SH-SY5Y (cell line): ENCODE results near the gene PNPLA5.

Experiments used
- GATA2 ChIP-seq: IDR thresholded peaks from 2 replicates; pipeline ENCODE4 v1.6.1; 2011; ENCODE audit warnings: mild to moderate bottlenecking, low read depth, low read length
- GATA3 ChIP-seq: IDR thresholded peaks from 2 replicates; pipeline ENCODE4 v1.6.1; 2011; ENCODE audit warnings: low read depth, mild to moderate bottlenecking, low read length, moderate library complexity

PNPLA5 gene

DNA sequence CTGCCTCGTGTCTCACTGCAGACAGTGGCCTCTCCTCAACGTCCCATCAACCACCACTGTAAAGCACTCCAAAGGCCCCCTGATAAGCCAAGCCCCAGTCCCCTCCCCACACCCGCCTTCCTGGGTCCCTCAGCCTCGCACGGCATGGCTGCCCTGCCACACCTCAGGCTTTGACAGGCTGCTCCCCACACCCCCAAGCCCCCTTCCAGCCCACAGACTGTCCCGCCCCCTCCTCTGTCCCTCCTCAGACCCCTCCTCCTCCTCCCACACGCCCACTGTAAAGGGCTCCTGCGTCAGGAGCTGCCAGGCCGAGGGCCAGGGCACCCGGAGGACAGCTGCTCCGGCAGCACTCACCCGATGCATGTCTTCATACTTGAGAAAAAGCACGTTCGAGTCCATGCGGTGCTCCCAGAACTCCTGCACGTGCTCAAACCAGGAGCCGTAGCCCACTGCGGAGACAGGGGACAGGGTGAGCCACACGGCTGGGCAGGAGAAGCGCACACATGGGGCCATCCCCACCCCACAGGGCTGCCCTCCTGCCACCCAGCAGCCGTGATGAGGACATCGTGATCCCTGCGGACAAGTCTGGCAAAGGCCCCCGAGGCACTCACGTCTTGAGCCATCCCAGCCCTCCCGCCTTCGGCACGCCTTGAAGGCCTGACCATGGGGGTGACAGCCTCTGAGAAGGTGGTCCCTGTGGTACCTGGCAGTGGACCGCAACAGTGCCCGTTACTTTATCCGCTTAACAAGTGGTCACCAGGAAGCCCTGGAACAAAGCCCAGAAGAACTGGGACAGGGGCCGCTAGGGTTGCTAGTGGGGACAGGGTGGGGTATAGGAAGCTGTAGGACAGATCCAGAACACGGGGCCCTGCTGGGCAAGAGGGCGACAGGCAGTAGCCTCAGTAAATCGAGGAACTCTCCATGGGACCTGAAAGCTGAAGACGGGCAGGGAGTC lies 58.2 kb downstream of the PNPLA5 start:
- TF ChIP-seq GATA3: no peak
- no peak for TF ChIP-seq GATA2

DNA sequence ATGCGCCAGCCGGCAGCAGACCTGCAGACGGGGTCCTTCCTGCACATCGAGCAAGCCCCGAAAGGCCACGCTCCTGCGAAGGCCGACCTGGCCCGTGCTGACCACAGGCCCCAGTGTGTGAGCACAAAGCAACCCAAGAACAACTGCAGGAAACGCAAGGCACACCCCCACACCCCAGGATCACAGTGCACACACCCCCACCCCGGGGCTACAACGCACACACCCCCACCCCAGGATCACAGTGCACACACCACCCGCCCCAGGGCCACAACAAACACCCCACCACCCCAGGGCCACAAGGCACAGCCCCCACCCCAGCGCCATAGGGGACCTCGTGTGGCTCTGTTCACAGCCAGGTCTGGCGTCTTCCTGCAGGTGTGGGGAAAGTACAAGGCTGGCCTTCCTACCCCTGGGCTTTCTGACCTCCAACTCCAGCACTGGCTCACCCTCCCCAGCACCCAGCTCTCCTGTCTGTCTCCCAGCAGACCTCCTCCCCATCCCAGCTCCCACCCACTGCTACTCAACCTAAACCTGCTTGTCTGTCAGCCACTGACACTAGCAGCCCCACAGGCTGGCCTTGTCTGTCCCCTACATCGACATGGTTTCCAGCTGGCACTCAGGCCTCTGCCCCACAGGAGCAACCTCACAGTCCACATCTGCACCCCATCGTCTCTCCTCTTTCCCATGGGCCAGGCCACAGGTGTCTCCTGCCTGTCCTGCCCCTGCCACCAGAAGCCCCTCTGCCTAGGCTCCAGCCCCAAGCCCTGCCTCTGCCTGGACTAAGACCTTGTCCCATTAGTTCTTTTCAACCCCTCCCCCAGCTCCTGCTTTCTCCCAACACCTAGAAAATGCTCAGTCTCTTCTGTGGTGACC lies 59.2 kb downstream of the PNPLA5 start:
- TF ChIP-seq GATA2 (no peak), GATA3 (no peak)

DNA sequence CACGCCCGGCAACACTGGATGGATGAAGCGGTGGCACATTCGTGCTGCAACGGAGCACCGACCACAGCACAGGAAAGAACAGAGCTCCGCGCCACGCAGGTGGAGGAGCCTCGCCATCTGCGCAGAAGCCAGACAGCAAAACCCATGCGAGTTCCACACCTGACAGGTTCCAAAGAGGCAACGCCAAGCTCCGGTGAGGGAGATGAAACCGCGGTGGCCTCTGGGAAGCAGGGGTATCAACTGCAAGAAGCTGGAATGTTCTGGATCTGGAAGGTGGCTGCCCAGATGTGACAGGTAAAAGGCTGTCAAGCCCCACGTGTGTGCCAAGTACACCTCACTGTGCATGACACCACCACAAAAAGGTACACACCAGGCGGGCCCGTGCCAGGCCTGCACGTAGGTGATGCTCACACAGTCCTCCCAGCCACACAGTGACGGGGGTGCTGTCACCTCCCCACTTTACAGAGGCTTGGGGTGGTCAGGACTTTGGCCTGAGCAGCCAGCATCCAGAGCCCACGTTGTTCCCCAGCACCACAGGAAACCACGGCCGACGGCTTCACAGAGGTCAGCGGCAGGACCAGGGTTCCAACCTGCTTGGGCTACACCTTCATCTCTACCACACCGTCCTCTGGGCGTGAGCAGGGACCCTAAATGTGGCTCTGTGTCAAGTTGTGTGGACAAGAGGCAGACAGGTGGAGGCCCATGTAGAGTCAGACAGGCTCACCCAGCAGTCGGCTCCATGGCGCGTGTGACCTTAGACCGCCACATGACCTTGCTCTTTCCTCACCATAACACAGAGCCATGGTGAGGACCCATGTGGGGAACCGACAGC lies 60.0 kb downstream of the PNPLA5 start:
- TF ChIP-seq GATA3 (no peak), GATA2 (no peak)

DNA sequence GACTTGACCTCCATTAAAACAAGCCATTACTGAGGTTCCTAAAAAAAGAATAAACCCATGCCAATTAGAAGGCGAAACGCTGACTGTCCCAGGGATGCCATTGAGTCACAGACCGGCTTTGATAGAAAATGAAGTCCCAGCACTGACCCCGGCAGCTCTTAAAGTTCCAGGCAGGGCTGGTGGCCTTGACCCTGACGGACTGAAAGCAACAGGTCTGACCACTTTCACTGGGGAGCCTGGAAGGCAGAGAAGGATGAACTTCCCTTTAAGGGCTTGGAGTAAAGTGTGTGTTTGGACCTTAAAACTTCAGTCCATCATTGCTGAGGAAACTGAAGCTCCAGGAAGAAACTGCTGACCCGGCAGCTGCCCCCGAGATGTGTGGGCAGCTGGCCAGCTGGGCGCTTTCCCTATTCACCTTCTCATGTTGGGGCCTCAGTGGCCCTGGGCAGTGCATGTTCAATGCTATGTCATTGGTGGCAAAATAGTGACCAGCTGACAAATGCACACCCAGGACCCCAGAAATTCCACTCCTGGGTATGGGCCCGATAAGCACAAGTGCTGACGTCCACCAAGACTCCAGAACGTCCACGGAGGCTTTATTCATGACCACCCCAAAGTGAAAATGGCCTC lies 60.8 kb downstream of the PNPLA5 start:
- no peak for TF ChIP-seq GATA3
- TF ChIP-seq GATA2: no peak

DNA sequence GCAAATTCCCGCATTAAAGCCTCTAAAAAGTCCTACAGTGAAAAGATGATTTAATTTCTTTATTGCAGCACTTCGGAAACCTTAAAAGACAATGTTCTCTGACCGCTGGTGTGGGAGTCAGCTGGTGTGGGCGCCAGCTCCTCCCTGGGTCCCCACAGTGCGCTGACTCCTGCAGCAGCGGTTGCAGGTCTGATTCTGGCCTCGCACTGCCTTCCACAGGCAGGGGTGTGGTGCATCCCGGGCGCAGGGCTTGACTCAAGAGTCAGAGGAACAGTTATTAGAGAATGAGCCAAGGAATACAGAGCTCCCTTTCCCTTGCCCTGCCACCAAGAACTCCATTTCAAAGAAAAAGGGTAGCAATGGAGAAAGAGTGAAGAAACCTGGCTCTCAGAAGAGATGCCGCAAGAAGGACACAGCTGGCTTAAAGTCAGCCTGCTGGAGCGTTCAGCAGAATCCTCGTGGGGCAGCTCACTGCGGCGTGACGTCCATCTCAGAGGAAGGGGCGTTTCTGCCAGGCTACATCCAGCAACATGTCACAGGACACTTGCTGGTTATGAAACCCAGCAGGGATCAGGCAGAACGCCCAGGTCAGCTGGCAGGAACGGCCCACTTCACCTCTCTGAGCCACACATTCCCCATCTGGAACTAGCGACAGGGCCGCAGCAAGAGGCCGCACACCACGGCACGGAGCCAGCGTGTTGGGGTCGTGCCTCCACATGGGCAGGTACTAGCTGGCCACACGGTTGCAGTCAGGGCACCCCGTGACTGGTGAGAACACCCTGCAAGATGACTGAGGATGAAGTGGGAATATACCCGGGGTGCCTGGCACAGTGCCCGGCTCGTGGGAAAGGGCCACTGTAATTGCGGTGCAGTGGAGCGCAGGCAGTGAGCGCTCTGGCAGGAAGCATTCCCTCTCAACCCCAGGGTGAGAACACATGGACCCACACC lies 61.6 kb downstream of the PNPLA5 start:
- no peak for TF ChIP-seq GATA3
- TF ChIP-seq GATA2: no peak
